GM21576 (cell line): ENCODE measurements around the gene HNRNPDL.
A peak's percentile ranks its signal among the peaks of the same experiment; 100 is the strongest.
"Not testable (repeated sequence)": the region's sequence is repeated elsewhere in the genome, so short reads cannot be mapped to it uniquely, and the experiment has no call there.

ENCODE experiments used
- ATAC-seq: cut with Tn5 transposase; IDR thresholded peaks from one replicate; pipeline ENCODE4 v1.9.1; 2021; ENCODE audit warnings: mild to moderate bottlenecking, moderate library complexity; ENCODE audit not compliant: unreplicated experiment

HNRNPDL gene

DNA sequence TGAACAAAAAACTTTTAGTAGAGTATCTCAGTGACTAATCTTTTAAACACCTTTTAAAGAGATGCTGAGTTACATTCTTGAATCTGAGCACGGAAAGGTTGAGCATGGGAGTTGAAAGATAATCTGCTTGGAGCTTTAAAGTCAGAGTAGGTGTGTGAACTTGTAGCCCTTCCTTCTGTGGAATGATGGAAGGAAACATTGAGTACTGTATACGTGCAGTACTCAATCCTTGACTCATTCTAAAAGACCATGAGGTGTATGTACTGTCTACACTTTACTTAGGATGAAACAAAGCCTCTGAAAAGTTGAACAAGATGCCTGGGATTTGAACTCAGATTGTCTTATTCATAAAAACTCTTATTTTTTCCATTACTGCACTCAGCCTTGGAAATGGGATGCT lies 3.5 kb upstream of the HNRNPDL start:
- ATAC-seq, result no peak

GRCh38 chr4:82432596-82432995 lies 2.3 kb upstream of the HNRNPDL start:
- ATAC-seq, result no peak

DNA sequence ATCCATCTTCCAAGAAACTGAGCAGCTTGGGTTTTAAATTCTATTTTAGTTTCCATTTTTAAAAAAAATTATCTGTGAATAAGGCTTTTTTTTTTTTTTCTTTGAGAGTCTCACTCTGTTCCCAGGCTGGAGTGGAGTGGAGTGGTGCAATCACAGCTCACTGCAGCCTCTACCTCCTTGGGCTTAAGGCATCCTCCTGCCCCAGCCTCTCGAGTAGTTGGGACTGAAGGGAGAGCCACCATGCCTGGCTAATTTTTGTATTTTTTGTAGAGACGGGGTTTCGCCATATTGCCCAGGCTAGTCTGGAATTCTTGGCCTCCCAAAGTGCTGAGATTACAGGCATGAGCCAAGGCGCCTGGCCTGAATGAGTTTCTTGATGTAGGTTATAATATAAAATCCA lies 1.6 kb upstream of the HNRNPDL start:
- no peak for ATAC-seq

DNA sequence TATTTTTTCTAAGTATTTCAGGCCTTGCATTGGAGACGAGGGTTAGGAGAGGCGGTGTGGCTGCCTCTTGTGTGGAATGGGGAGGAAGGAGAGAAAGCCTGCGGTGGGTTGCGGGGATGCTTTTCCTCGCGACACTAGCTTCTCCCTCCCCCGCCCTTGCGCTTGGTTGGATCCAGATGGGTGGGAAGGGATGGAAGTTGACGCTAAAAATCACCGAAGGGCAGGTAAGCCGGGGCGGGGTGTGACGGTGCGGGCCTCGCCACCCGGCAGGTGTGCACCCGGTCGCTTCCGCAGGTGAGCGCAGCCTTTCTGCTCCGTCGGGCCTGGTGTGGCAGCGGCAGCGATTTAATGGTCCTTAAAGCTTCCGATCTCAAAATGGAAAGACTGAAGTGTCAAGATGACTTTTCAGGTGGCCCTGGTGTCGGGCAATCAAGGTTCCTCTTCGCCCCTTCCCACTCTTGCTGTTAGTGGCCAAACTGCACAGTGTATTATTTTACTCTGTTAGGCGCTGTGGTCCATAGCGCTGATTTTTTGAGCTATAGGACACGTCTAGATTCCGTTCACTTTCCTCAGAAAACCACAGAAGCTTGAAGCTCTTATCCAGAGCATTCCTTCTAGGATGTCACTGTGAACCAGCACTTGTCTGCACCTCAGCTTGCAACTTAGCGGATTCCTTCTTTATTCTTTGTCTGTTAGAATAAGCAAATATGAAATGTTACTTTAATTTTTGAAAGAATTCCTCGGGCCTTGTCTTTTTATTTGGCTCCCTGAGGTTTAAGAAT lies 893 bp upstream of the HNRNPDL start:
- ATAC-seq, result peak; percentile 11

GRCh38 chr4:82429728-82430192 lies 502 bp downstream of the HNRNPDL start:
- ATAC-seq, result no peak

DNA sequence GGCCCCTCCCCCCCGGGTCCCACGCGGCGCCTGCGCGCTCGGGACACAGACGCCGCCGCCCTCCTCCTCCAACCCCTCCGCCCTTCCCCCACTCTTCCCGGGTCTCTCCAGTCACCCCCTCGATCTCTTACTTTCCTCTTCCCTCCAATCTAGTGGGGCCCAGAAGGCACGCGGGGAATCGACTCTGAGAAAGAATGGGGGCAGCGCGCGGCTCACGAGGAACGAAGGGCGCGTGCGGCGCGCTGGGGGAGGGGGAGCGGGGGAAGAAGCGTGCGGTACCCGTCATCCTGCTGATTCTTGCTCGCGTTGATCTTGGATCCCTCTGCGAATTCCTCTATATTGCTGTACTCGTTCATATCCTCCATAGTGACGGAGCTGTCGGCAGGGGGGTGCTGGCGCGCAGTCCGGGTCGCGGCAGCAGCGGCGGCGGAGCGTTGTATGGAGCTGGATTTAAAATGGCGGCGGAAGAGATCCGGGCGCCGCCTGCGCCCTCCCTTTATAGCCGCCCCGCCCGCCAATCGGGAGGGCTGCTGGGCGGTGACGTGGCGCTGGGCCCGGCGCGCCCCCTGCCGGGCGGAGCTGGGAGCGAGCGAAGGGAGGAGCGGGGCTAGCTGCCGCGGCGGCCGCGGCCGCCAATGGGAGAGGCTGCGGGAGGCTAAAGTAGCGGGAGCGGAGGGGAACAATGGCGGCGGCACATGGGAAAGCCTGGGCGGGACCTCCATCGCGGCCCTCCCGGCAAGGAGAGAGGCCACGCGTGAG lies 1.1 kb downstream of the HNRNPDL start:
- peak; percentile 48 for ATAC-seq

- no peak for ATAC-seq
Observed at GRCh38 chr4:82428526-82428968, 1.7 kb downstream of the HNRNPDL start.

DNA sequence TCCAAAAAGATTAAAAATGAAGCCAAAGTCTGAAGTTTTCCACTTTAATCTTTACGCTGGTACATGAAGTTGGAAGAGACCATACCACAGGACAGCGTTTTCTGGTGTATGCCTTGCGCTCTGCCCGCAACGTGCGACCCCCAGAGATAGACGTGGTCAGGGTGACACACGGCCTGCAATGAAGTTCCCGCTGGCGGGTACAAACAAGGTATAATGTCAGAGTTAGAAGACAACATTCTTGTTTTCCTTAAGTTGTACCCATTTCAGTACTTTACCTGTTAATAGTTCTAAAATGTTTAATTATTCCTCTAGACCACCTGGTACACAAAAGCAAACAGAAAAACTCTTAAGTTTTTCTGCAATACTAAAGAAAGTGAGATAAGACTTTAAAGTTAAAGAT lies 4.8 kb downstream of the HNRNPDL start:
- no peak for ATAC-seq

DNA sequence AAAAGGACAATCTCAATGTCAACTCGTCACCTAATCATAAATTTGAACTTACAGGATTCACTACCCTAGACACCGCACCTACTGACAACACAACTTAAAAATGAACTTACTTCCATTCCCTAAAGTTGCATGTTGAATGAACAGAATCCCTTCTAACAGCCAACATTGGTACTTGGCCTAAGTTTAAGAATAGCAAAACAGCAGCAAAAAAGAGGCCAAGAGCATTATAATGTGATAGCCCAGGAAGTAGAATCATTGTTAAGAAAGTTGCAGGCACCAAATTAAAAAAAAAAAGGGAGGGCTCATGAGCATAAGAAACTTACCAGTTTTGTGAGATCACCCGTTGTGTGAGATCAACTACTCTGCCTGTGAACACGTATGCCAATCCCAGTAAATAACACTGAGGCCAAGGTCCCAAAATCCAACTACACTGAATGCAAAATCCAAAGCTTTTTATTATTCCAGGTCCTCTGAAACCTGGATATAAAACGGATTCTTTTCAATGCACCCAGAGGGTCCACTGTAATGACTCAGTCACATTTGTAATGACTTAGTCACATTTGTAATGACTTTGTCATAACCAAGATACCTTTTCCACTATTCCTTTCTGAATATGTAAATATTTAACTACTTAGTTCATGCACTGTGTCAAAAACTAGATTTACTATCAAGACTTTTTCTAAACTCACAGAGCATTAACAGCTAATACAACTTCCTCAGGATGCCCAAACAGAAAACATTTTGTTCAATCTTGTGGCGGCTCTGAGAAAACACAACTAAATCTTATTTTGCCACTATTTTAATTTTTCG lies 6.8 kb downstream of the HNRNPDL start:
- ATAC-seq, result no peak

GRCh38 chr4:82422616-82423015 lies 7.6 kb downstream of the HNRNPDL start:
- no peak for ATAC-seq

GRCh38 chr4:82421796-82422560 lies 8.3 kb downstream of the HNRNPDL start:
- ATAC-seq, result no peak

GRCh38 chr4:82419451-82419850 lies 10.8 kb downstream of the HNRNPDL start:
- ATAC-seq, result no peak

- no peak for ATAC-seq
Observed at GRCh38 chr4:82415922-82416365, 14.3 kb downstream of the HNRNPDL start.

DNA sequence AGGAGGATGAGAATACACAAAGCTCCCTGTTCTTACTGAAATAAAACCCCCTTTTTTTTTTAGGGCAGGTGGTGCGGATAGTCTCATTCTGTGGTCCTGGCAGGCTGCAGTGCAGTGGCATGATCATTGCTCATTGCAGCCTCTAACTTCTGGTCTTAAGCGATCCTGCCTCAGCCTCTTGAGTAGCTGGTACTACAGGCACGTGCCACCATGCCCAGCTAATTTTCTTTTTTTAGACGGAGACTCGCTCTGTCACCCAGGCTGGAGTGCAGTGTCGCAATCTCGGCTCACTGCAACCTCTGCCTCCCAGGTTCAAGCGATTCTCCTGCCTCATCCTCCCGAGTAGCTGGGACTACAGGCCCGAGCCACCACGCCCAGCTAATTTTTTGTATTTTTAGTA lies 15.2 kb downstream of the HNRNPDL start:
- not testable (repeated sequence) for ATAC-seq

- ATAC-seq, result no peak
Observed at GRCh38 chr4:82403725-82404124, 26.5 kb downstream of the HNRNPDL start.

DNA sequence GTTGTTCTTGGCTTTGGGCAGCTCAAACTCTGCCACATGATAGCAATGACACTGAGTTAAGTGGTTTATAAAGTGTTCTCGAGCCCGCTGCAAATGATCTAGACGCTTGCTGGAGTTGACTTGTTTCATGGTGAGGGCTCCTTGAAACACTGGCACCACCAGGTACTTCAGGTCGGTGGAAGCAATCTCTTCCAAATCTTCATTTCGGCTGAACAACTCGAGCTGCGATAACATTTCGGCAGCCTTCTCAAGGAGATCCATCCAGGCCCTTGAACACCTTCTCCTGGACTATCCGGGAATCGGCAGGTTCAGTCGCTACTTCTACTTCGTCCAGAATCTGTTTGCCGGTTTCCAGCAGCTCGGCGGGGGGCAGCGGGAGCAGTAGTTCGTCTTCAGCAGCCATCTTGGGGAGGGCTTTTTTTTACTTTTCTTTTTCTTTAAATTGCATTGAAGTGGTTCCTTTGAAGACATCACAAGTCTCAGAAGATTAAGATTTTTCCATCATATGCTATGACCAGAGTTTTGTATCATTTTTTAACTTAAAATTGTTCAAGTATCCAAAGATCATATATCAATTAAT lies 28.0 kb downstream of the HNRNPDL start:
- no peak for ATAC-seq

DNA sequence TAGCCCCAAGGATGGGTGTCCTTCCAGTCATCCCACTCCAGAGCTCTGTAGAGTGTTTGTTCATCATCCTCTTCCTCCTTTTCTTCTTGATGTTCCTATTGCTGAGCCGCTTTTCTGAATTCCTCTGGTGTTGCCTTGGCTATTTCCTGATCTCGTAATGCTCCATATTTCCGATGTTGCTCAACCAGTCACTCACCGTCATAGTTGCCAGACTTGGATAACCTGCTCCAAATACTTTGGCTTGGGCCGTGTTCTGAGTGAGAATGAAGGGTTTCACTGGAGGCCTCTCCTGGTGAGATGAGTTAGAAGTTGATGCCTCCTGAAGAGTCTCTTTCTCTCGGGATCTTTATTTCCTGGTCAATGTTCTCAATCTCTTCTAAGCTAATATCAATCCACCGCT lies 28.7 kb downstream of the HNRNPDL start:
- no peak for ATAC-seq

- no peak for ATAC-seq
Observed at GRCh38 chr4:82398263-82398662, 32.0 kb downstream of the HNRNPDL start.

GRCh38 chr4:82397527-82397926 lies 32.7 kb downstream of the HNRNPDL start:
- no peak for ATAC-seq

DNA sequence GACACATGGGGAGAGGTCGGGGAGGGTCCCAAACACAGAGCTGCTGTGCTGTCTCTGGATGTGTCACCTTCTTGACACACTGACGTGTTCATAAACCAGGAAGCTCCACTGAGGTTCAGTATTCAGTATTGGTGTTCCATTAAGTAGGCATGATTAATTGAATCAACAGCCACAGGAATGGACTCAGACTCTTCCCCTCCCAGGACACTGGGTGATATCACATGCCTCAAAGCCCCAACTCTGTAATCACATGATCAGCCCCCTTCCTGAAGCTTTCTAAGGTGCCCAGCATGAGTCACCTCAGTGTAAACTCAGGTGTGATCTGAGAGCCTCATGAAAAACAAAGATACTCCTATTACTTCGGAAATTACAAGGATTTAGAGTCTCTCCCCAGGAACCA lies 35.4 kb downstream of the HNRNPDL start:
- ATAC-seq, result no peak
